ENCODE data around the gene THRA. TPM values are rescaled to one million over a fixed set of nuclear protein-coding genes. Genes with fewer than 3 reads are reported as not detected.

Gene THRA
- total and polyA plus RNA-seq, 2 of the 8 experiments (the other 6 are each of a cell fraction or from before 2014, with no cell fraction given): 6.4 to 10.2 TPM

- Histone ChIP-seq H2AFZ (ENCODE audit: low read length) (no peak overlapping the region), H4K20me1 (replicated peaks in 1 of 2; ENCODE audit: control insufficient read depth in 1 of 2, insufficient read depth in 2 of 2, low read length in 2 of 2) (no peaks in the 10 kb centered on the region)
- no peak for FAIRE-seq
- TF ChIP-seq RNF2 (IDR thresholded peaks at IDR 0.05; ENCODE audit: borderline replicate concordance, low read depth, low read length, missing control alignments, poor library complexity, severe bottlenecking) (no peak), CEBPB (IDR thresholded peaks at IDR 0.05; ENCODE audit: low read depth, low read length) (no peak), HDAC6 (IDR thresholded peaks at IDR 0.05; ENCODE audit: low read depth, low read length) (no peak), YY1 (IDR thresholded peaks at IDR 0.05; ENCODE audit: low read depth, low read length) (no peak), RFX5 (IDR thresholded peaks at IDR 0.05; ENCODE audit: borderline replicate concordance, low read depth, low read length) (no peak), SAP30 (IDR thresholded peaks at IDR 0.05; ENCODE audit: insufficient read depth, insufficient replicate concordance, low read length) (no peak), PHF8 (conservative IDR thresholded peaks at IDR 0.05; ENCODE audit: low read depth, low read length) (no peak), GTF2F1 (IDR thresholded peaks at IDR 0.05; ENCODE audit: borderline replicate concordance, low read depth, low read length) (no peak), CTCF (IDR thresholded peaks at IDR 0.05; ENCODE audit: control extremely low read depth in 1 of 3, insufficient read depth in 1 of 3, low read depth in 1 of 3, low read length in 3 of 3) (no peak)
Observed at GRCh38 chr17:40056379-40057015, 6.3 kb upstream of the THRA start.

More at GRCh38 chr17:40056379-40057015, 6.3 kb upstream of the THRA start:
- 94% methylated on average over 6 of the region's 6 CpGs; no CpG with 5 or more reads in 1 of the 2 experiments for WGBS, 2 experiments (ENCODE audit: extremely low coverage in 1 of 2, insufficient coverage in 1 of 2, insufficient read length in 1 of 2, insufficient replicate concordance in 2 of 2, low coverage in 1 of 2, low lambda C conversion rate in 2 of 2, missing lambda C conversion rate in 1 of 2)
- H2AK5ac ChIP-seq (ENCODE audit: low read depth, low read length): no peak overlapping the region; the same call in 1 of the 2 replicates
- H3K23me2 ChIP-seq (ENCODE audit: low read depth, low read length): no peaks in the 10 kb centered on the region
- H4K5ac ChIP-seq (ENCODE audit: insufficient read length, low read depth, low read length): no peak overlapping the region
- no peaks in the 10 kb centered on the region for H3K79me1 ChIP-seq (ENCODE audit: low read depth, low read length)
- H3K56ac ChIP-seq (replicated peaks; ENCODE audit: insufficient read length, low read depth, low read length): no peak overlapping the region
- no peak overlapping the region; the same call in 1 of the 2 replicates for H3K18ac ChIP-seq (ENCODE audit: extremely low read depth, low read length)
- no peak overlapping the region for H4K8ac ChIP-seq (ENCODE audit: extremely low read depth, insufficient read depth, low read length)
- H2BK120ac ChIP-seq (replicated peaks; ENCODE audit: low read depth, low read length): no peak overlapping the region
- H3K4me3 ChIP-seq (ENCODE audit: extremely low read depth in 1 of 4, insufficient read depth in 2 of 4, low read depth in 3 of 4, low read length in 4 of 4): no peak overlapping the region
- H3K4ac ChIP-seq (replicated peaks; ENCODE audit: insufficient read length, low read depth, low read length): no peak overlapping the region
- no peak overlapping the region for H3K27ac ChIP-seq (ENCODE audit: low read depth, low read length)
- H3K36me3 ChIP-seq (ENCODE audit: control insufficient read depth in 2 of 4, insufficient read depth in 4 of 4, low read length in 3 of 4): peaks cover 0 to 7% (median 2%) of the 10 kb centered on the region in 4 experiments; a peak in 4 of 8 replicates
- peaks cover 0 to under 1% (median 0%) of the 10 kb centered on the region in 4 experiments; a peak in 3 of 7 replicates for H3K27me3 ChIP-seq (replicated peaks in 1 of 4; ENCODE audit: control insufficient read depth in 3 of 4, extremely low read depth in 1 of 4, insufficient read depth in 3 of 4, low read length in 3 of 4)
- H3K4me2 ChIP-seq (ENCODE audit: insufficient read depth in 1 of 2, low read depth in 2 of 2, low read length in 2 of 2): no peak overlapping the region
- H3K79me2 ChIP-seq (ENCODE audit: control insufficient read depth in 1 of 2, insufficient read depth in 2 of 2, low read length in 2 of 2): no peaks in the 10 kb centered on the region
- no peak overlapping the region for H2BK20ac ChIP-seq (ENCODE audit: low read length)
- DNase-seq (ENCODE audit: low read depth in 1 of 2, low spot score in 2 of 2): no peak
- H2BK12ac ChIP-seq (ENCODE audit: low read depth, low read length): no peak overlapping the region
- no peak overlapping the region for H3K14ac ChIP-seq (ENCODE audit: insufficient read length)
- H3K23ac ChIP-seq (ENCODE audit: insufficient read length): no peak overlapping the region
- no peak overlapping the region for H2BK15ac ChIP-seq (ENCODE audit: low read length)
- CTCF ChIA-PET (ENCODE audit: partially characterized antibody): interaction anchor here (0.7 to 38.4 kb wide), 4 partner anchors 9 to 56 kb away, joined by 3 to 876 read pairs (median 262); no protein-coding TSS in a partner anchor
- peaks cover 3 to 11% (median 7%) of the 10 kb centered on the region in 4 experiments; a peak in 6 of 7 replicates for H3K4me1 ChIP-seq (replicated peaks in 1 of 4; ENCODE audit: control insufficient read depth in 3 of 4, insufficient read depth in 4 of 4, low read length in 3 of 4)
- no peak overlapping the region for H3K9ac ChIP-seq (replicated peaks in 1 of 4; ENCODE audit: extremely low read depth in 1 of 4, low read depth in 3 of 4, low read length in 3 of 4)
- H3K9me3 ChIP-seq (ENCODE audit: insufficient read depth in 2 of 2, low read depth in 1 of 2, low read length in 1 of 2): no peaks in the 10 kb centered on the region
- H2BK5ac ChIP-seq (ENCODE audit: low read depth, low read length): no peak overlapping the region
- POLR2A ChIA-PET (ENCODE audit: partially characterized antibody): no interaction called here
- no peak overlapping the region for H4K91ac ChIP-seq (replicated peaks; ENCODE audit: insufficient read length, low read length)

Data from H1 (cell line).